HG03045 (cell line): ENCODE measurements around the gene TINAGL1.

Experiments
- ATAC-seq: cut with Tn5 transposase; IDR thresholded peaks from one replicate; pipeline ENCODE4 v1.9.1; 2021; ENCODE audit warnings: mild to moderate bottlenecking, moderate library complexity; ENCODE audit not compliant: unreplicated experiment

Gene TINAGL1

DNA sequence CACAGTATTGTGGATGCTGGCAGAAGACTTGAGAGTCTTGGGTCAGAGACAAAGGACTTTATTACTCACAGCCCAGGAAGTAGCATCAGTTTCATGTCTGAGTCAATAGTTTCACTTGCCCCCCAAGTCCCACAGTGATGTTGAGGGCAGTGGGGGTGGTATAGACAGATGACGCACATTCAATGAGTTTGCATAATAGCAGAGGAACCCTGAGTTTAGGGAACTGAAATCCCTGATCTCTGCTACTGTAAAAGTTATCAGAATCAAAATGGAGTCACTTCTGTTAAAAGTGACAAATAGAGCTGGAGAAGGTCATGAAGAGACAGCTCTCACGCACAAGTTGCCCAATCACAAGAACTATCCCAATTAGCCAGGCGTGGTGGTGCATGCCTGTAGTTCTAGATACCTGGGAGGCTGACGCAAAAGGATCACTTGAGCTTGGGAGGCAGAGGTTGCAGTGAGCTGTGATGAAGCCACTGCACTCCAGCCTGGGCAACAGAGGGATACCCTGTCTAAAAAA is 29.7 kb downstream of the TINAGL1 start:
- ATAC-seq = peak; percentile 75

DNA sequence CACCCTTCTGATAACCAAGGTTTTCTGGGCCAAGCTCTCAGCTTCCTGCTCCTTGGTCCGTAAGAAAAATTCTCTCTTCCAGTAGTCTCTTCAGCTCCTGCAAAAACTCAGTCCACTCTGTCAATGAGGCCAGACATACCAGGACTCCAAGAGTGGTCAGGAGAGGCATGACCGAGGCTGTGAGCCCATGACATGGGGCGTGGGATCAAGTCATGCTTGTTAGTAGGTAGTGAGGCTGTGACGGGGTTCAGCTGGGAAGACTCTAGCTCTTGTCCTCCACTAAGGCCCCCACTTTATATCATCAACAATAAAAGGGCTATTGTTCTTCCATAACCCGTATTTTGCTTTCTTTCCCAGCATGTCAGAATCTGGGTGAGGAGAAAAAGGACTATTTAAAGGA is 31.0 kb downstream of the TINAGL1 start:
- no peak for ATAC-seq

DNA sequence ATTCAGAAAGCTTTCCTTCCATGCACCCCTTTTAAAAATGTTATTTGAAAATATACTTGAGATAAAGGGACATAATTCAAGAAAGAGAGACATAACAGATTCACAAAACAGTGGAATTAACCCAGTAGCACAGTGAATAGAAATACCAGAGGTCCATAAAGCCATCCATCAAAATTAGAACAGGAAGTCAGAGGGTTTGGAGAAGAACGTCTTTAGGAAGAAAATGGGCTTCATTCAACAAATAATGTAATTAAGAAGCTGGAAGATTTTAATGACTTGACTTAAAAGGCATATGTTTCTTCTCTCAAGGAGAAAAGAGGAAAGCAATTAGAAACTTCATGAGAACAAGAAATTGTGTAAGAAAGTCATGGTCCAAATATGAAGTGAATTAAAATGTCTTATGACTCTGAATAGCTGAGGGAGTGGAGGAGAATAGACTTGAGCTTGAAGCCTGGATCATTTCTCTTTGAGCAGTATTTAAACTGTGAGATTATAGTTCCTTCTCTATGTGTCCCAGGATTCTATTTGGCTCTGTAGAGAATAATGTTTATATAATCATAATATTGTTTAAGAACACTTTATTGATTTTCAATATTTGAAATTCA is 33.3 kb downstream of the TINAGL1 start:
- ATAC-seq = no peak

DNA sequence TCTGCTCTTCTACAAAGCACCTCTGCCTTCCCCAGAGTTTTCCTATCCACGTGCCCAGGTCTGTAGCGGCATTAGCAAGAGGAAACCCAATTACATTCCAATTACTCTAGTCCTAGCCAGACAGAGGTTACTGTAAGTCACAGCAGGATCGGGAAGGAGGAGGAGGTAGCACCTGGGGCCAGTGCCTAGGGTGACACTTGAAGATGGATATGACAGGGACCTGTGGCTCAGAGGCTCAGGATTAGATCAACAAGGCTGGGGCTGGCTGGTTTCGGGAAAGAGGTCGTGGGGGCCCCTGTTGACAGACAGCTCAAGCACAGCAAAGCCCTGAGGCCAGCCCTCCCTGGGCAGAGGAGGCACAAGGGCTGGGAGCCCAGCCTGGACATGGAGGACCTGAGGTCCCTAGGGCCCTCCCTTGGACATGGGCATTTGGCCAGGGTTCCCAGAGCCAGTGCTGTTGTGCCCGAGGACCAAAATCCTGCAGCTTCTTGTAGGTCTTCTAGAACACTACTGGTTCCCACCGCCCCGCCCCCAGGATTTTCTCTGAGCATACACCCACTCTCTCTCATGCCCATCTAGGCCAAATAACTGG is 38.2 kb downstream of the TINAGL1 start:
- ATAC-seq = no peak

DNA sequence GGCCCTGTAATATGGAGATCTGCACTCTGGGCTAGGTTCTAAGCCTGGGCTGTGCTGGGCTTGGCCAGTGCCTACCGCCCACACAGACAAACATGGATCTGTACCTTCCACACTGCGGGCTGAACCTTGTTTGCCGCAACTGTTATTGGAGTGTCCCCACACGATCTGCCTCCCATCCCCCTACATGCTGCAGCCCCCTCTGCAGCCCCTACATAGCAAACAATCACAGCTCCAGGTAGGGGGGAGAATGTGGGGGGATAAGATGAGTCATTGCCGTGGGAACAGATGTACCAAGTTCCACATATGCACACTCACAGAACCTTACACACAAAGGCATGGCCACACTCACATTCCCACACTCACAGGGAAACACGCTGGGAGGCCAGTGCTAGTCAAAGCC is 39.1 kb downstream of the TINAGL1 start:
- ATAC-seq = no peak

DNA sequence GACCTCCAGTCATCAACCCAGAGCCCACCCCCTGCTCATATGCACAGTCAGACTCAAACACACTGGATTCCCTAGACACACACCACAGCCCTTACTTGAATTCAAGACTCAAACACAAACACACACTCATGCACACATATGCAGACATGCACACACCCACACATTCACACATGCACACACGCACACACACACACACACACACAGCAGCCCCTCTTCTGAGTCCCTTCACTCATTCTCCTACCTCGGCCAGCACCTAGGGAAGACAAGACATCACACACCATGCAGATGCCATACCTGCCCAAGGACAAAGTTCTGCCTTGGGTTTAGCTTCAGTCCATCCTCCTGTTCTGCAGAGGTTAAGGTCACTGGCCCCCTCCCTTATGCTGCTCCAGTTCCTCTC is 39.6 kb downstream of the TINAGL1 start:
- no peak for ATAC-seq

DNA sequence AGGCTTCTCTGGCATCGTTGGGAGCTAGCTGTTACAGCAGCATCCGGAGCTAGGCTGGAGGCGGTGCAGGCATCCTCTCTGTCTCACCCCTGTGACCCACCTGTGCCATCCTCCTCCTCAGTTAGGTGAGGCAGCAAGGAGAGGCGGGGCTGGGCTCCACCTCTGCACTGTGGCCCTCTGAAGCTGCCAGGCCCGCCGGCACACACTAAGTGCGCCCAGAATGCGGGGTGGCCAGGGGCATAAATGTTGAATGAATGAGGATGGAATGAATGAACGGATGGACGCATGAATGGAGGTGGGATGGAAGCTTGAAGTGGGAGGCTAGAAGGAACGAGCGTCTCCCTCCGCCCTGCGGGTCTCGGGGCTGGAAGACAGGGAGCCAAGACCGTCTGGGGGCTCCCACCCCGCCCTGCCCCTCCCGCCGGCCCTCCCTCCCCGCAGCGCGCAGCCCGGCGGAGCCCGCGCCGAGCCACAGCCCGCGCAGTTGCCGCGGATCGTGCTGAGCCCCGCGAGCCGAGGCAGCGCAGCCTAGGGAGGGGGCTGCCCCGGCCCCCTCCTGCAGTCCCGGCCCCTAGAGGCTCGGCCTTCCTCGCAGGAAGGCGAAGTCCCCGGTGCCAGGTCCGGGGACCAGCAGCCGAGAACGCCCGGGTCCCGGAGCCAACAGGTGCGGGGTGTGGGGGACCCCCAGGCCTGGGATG is 41.1 kb downstream of the TINAGL1 start, which contains the start of gene HCRTR1:
Gene HCRTR1, plus strand, starts transcription at position 472 of the 698 bp plus-strand sequence. CDS start 1,504 bp downstream, outside the sequence.
- no peak for ATAC-seq

DNA sequence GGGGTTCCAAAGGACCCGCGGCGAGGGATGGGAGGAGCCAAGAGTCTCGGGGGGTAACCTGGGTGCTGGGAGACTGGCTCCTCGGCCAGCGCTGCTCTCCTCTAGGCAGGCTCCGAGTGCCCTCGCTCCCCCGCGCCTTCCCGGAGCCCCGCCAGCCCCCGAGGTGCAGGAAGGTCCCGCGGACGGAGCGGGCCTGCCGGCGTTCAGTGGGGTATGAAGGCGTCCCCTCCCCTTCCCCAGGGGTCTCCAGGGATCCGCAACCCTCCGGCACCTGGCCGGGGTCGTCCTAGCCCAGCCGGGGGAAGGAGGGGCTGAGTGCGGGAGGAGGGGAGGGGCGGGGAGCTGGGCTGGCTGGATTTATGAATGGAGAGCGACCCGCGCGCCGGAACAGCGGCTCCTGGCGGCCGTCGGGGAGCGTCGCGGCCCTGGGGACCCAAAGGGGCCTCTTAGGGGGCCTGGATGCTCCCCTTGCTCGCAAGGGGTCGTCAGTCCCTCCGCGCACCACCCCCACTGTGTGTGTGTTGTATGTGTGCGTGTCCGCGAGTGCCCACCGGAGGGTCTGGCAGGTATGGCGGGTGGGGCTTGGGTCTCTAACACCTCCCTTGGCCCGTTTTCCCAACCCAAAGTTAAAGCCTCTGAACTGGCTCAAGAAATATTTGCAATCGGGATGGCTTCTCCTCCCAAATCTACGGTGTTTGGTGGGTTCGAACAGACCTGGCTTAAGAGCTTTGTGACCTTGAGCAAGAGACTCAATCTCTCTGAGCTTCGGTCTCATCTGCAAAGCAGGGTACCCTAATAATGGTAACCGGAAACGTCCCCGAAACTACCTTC is 41.8 kb downstream of the TINAGL1 start:
- ATAC-seq = no peak

DNA sequence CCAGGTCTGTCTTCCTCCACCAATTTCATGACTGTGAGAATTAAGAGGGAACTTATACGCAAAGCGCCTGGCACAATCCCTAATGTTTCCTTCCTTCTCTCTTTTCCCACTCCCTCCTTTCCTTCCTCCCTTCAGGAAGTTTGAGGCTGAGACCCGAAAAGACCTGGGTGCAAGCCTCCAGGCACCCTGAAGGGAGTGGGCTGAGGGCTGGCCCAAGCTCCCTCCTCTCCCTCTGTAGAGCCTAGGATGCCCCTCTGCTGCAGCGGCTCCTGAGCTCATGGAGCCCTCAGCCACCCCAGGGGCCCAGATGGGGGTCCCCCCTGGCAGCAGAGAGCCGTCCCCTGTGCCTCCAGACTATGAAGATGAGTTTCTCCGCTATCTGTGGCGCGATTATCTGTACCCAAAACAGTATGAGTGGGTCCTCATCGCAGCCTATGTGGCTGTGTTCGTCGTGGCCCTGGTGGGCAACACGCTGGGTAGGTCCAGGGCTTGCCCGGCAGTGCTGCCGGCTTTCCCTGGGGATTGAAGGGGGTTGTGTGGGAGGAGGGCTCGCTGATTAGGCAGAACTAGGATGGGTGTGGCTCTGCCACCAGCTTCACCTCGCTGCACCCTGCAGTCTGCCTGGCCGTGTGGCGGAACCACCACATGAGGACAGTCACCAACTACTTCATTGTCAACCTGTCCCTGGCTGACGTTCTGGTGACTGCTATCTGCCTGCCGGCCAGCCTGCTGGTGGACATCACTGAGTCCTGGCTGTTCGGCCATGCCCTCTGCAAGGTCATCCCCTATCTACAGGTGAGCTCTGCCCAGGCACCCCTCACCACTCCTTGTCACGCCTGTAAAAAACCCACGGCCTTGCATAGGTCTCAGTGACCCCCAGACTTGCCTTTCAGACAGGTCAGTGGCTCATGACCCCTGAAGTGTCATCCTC is 42.9 kb downstream of the TINAGL1 start:
- no peak for ATAC-seq

DNA sequence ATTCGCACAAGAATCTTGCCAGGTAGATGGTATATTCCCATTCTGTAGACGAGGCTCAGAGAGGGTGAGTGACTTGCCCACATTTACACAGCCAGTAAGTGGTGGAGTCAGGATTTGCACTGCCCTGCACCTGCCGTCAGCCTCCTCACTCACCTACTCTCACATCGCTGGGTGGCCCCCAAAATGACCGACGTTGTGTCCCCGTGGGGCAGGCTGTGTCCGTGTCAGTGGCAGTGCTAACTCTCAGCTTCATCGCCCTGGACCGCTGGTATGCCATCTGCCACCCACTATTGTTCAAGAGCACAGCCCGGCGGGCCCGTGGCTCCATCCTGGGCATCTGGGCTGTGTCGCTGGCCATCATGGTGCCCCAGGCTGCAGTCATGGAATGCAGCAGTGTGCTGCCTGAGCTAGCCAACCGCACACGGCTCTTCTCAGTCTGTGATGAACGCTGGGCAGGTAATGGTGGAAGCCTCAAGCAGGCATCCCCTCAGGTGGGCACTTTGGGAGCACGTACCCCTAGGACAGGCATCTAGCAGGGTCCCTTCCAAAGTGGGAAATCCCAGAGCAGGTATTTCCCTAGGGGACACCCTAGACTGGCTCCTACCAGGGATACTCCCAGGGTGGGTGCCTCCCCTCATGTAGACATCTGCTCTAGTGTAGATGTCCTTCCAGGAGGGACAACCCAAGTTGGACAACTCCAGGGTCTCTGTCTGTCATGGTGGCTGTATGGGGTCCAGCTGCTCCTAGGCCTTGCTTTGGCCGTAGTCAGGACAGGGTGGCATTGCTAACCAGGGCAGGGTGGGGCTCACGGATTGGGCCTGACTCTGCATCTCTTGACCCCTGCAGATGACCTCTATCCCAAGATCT is 44.5 kb downstream of the TINAGL1 start:
- no peak for ATAC-seq

DNA sequence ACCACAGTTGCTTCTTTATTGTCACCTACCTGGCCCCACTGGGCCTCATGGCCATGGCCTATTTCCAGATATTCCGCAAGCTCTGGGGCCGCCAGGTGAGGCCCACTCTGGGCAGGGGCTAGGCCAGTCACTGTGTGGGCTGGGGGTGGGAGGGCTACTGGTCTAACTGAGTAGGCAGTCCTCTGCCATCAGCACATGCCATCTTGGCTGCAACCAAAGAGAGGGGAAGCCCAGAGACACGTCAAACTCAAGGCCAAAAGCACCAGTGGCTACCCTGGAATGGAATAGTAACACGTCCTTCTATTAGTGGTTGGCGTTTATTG is 45.1 kb downstream of the TINAGL1 start:
- ATAC-seq = no peak

DNA sequence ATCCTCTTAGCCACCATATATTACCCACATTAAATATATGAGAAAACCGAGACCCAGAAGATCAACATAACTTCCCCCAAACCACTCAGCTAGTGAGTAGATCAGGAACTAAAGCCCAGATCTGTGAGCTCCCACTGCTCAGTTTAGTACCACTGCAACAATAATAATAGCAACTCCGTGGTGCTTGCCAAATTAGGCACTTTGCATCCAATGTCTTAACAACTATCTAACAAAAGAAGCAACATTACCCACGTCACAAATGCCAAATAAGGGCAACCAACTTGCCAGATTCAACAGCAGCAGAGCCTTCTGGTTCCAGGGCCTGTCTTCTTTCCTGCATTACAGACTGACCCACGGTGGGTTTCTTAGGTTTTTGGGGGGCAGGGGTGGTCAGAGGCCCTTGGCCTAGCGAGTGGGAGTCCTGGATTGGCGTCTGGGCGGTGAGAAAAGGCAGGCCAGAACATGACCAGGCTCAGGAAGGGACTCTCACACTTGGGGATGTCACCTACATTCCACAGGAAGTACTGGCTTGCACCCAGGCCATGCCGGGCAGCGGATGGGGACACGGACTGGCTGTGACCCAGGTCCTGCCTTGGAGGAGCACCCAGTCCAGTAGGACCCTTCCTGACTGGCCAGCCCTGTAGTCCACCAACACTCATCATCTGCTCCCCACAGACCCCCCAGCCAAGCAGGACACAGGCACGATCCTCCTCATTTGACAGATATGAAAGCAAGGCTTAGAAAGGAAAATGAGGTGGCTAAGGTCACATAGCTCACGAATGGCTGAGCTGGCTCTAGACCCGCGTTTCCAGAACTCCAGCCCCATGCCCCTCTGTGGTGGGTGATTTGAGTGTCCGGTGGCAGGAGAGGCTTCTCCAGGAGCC is 45.8 kb downstream of the TINAGL1 start:
- no peak for ATAC-seq

DNA sequence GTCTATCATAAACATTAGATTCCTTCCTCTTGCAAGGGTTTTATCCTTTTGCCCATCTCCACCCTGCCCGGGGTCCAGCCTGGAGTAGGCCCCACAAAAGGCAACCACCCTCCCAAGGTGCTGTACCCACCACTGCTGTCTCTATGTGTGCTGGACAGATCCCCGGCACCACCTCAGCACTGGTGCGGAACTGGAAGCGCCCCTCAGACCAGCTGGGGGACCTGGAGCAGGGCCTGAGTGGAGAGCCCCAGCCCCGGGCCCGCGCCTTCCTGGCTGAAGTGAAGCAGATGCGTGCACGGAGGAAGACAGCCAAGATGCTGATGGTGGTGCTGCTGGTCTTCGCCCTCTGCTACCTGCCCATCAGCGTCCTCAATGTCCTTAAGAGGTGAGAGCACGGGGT is 47.0 kb downstream of the TINAGL1 start:
- no peak for ATAC-seq

DNA sequence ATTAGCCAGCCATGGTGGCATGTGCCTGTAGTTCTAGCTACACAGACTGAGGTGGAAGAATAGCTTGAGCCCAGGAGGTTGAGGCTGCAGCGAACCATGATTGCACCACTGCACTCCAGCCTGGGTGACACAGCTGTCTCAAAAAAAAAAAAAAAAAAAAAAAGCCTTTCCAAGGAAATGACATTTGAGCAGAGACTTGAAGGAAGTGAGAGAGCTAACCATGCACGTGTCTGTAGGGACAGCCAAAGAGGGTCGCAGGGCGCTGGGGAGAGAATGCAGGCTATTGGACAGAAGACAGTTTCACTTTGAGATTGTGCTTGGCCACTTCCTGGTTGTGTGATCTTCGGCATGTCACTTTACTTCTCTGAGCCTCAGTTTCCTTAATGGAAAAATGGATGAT is 48.0 kb downstream of the TINAGL1 start:
- ATAC-seq = no peak

DNA sequence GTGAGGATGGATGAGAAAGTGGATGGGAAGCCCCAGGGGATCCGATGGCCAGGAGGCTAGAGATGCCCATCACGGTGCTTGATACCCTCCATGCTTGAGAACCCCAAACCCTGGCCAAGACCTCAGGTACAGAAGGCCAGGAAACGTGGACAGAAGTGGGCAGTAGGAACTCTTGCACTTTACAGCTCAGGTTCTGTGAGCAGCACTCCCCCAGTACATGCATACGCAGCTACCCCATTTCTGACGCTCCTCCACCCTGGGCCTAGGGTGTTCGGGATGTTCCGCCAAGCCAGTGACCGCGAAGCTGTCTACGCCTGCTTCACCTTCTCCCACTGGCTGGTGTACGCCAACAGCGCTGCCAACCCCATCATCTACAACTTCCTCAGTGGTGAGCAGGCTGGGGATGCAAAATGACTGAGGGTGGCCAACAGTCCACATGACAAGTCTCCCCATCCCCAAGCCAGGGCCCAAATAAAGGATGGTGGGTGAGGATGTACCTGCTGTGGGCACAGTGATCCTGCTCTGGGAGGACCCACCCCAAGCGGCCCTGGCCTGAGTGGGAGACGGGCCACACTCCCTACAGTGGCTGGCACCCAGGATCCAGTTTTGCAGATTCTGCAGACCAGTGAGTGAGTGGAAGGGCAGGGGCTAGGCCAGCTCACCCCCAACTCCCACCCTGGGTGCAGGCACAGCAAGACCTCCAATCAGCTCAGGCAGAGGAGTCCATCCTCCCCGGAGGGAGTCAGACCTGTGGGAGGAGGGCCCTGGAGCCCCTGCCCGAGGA is 48.6 kb downstream of the TINAGL1 start:
- no peak for ATAC-seq

DNA sequence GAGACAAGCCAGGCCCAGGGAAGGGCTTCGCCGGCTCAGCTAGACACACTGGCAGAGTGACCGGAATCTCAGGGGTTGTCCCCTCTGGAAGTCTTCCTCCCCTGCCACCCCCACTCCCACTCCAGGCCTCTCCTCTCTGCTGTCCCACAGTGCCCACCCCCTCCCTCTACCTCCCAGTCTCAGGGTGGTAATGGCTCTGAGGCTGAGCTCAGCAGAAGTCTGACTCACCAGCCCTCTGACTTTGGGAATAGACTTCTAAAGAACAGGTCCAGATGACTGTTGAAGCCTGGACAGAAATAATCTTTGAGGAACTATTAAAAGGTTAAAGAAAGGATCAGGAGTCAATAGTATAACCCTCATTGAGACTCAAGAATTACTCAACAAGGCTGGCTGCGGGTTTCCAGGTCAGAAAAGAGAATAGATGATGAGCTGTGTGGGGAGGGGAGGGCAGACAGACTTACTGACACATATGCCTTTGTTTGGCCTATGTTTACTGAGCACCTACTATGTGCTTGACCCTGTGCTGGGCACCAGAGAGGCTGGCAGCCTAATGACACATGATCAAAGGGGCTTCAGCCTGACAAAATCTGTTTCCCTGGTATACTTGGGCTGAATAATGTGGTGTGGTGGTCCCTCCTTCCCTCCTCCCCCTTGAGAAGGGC is 49.4 kb downstream of the TINAGL1 start:
- ATAC-seq = no peak
